Hepatocyte (in vitro differentiated cells): ENCODE measurements around the gene CTNNB1. TPM values are rescaled to one million over a fixed set of nuclear protein-coding genes. Genes with fewer than 3 reads are reported as not detected.

Experiments used
- DNase-seq: peaks from one replicate; pipeline ENCODE4 v3.0.0-alpha.2; 2016; ENCODE audit warnings: low spot score
- H2AFZ ChIP-seq: fragments of 200-600 bp; sonication (generic); 2 replicates; pipeline ENCODE4 v1.6.0; 2016; ENCODE audit warnings: antibody characterized with exemption, mild to moderate bottlenecking
- H3K27ac ChIP-seq: fragments of 200-600 bp; sonication (generic); 2 replicates; pipeline ENCODE4 v1.5.1; 2016; ENCODE audit warnings: mild to moderate bottlenecking
- H3K27me3 ChIP-seq: fragments of 200-600 bp; sonication (generic); 2 replicates; pipeline ENCODE4 v1.6.1; 2016
- H3K36me3 ChIP-seq: fragments of 200-600 bp; sonication (generic); replicated peaks from 2 replicates; pipeline ENCODE4 v1.5.1; 2016; ENCODE audit warnings: low read depth; ENCODE audit not compliant: insufficient read depth
- H3K4me1 ChIP-seq: fragments of 200-600 bp; sonication (generic); 2 replicates; pipeline ENCODE4 v1.5.1; 2016; ENCODE audit warnings: mild to moderate bottlenecking, moderate library complexity; ENCODE audit not compliant: insufficient read depth
- H3K4me2 ChIP-seq: fragments of 200-600 bp; sonication (generic); 2 replicates; pipeline ENCODE4 v1.6.0; 2016
- H3K4me3 ChIP-seq: fragments of 200-600 bp; sonication (generic); 2 replicates; pipeline ENCODE4 v1.5.1; 2016; ENCODE audit warnings: mild to moderate bottlenecking
- H3K79me2 ChIP-seq: fragments of 200-600 bp; sonication (generic); 2 replicates; pipeline ENCODE4 v1.6.0; 2017; ENCODE audit warnings: mild to moderate bottlenecking
- H3K9me2 ChIP-seq: fragments of 200-600 bp; sonication (generic); replicated peaks from 2 replicates; pipeline ENCODE4 v1.6.0; 2017; ENCODE audit warnings: mild to moderate bottlenecking; ENCODE audit not compliant: insufficient read depth
- H3K9me3 ChIP-seq: fragments of 200-600 bp; sonication (generic); 2 replicates; pipeline ENCODE4 v1.5.1; 2016; ENCODE audit warnings: low read depth, mild to moderate bottlenecking
- H4K20me1 ChIP-seq: fragments of 200-600 bp; sonication (generic); 2 replicates; pipeline ENCODE4 v1.6.0; 2016; ENCODE audit warnings: mild to moderate bottlenecking; ENCODE audit not compliant: insufficient read depth, poor library complexity, severe bottlenecking
- EZH2 ChIP-seq: fragments of 200-600 bp; sonication (generic); IDR thresholded peaks from 2 replicates; pipeline ENCODE4 v1.6.1; 2016; ENCODE audit warnings: antibody characterized with exemption, mild to moderate bottlenecking, borderline replicate concordance
- EZH2phosphoT487 ChIP-seq: fragments of 200-600 bp; sonication (generic); IDR thresholded peaks from one replicate; pipeline ENCODE4 v1.6.1; 2018; ENCODE audit warnings: antibody characterized with exemption, mild to moderate bottlenecking, low read depth, moderate library complexity; ENCODE audit not compliant: unreplicated experiment, severe bottlenecking
- WGBS: methylation state at CpG from one replicate; pipeline ENCODE4 v1.1.6; 2016; ENCODE audit warnings: low lambda C conversion rate; ENCODE audit errors: missing lambda C conversion rate; 5-methylcytosine and 5-hydroxymethylcytosine counted together
- polyA plus RNA-seq: library from polyadenylated mRNA; unstranded; fragments of >200 nt; fragmentation: Nextera tagmentation; extraction: Ambion mirVana; gene quantifications from 2 replicates; pipeline ENCODE4 v1.2.1, GENCODE V29; 2016
- small RNA-seq: library from RNA; depleted of rRNA; stranded (forward); fragments of <200 nt; gene quantifications from one replicate; pipeline ENCODE3, GENCODE V24; 2014
- total RNA-seq: library from RNA; depleted of rRNA; stranded (reverse); fragments of >200 nt; gene quantifications from 2 replicates; pipeline ENCODE4 v1.2.3, GENCODE V29; 2014
- TF ChIP-seq, protein P1 (sequence below): fragments of 200-600 bp; sonication (generic); IDR thresholded peaks from 2 replicates; pipeline ENCODE4 v1.5.1; 2016; ENCODE audit warnings: antibody characterized with exemption, mild to moderate bottlenecking; ENCODE audit not compliant: poor library complexity

CTNNB1 gene
- total and polyA plus RNA-seq, 2 experiments from 2014 or later, result 137 to 663 TPM

DNA sequence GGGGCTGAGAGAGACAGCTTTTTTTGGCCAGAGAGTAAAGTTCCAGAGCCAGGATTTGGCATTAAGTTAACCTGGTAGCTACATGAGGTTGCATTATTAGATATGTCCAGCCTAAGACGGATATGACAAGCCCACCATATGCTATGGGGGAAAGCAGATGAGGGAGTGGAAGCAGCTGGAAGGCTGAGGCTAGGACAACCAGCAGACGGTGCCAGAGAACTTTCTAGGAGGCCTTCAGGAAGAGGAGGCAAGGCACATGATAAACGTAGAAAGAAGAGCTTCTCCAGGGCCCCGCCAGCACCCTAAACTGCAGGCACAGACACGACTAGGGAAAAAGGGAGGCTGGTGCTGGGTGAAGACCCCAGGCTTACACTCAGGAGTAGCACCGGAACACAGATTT lies 87.0 kb downstream of the CTNNB1 start:
- Histone ChIP-seq H3K79me2 (no peaks in the 10 kb centered on the region), H3K4me1 (no peaks in the 10 kb centered on the region), H3K9me3 (no peaks in the 10 kb centered on the region), H3K27ac (no peak overlapping the region), H3K27me3 (no peaks in the 10 kb centered on the region), H3K36me3 (no peaks in the 10 kb centered on the region), H3K4me3 (no peak overlapping the region), H3K9me2 (no peaks in the 10 kb centered on the region), H4K20me1 (no peaks in the 10 kb centered on the region), H2AFZ (no peak overlapping the region), H3K4me2 (no peak overlapping the region)
- DNase-seq, result no peak
- no peak for TF ChIP-seq EZH2
- TF ChIP-seq, protein P1, sequence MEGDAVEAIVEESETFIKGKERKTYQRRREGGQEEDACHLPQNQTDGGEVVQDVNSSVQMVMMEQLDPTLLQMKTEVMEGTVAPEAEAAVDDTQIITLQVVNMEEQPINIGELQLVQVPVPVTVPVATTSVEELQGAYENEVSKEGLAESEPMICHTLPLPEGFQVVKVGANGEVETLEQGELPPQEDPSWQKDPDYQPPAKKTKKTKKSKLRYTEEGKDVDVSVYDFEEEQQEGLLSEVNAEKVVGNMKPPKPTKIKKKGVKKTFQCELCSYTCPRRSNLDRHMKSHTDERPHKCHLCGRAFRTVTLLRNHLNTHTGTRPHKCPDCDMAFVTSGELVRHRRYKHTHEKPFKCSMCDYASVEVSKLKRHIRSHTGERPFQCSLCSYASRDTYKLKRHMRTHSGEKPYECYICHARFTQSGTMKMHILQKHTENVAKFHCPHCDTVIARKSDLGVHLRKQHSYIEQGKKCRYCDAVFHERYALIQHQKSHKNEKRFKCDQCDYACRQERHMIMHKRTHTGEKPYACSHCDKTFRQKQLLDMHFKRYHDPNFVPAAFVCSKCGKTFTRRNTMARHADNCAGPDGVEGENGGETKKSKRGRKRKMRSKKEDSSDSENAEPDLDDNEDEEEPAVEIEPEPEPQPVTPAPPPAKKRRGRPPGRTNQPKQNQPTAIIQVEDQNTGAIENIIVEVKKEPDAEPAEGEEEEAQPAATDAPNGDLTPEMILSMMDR, result no peak
- no peak for TF ChIP-seq EZH2phosphoT487
- WGBS, result 69% methylated on average over 6 of the region's 6 CpGs

DNA sequence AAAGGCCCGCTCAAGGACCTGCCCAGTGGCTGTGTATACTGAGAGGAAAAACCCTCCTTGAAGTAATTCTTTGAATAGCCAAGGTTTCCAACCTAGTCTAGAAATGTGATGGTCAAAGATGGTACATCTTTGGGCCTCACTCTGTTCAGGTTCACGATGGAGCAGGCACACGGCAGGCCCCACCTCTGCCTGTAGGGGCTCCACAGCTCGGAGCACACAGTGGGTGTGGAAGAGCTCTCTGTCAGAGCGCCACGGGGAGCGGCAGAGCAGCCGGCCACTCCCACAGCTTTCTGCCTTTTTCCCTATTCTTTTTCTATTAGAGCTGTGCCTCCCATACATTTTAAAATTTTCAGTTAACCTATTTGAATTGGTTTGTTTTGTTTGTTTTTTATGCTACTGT lies 89.5 kb downstream of the CTNNB1 start:
- H3K9me2 ChIP-seq, result no peaks in the 10 kb centered on the region
- H3K27ac ChIP-seq, result no peak overlapping the region
- H3K79me2 ChIP-seq, result no peaks in the 10 kb centered on the region
- DNase-seq, result no peak
- H3K4me3 ChIP-seq, result no peak overlapping the region
- TF ChIP-seq EZH2, result no peak
- TF ChIP-seq, protein P1, result no peak
- TF ChIP-seq EZH2phosphoT487, result no peak
- H3K4me2 ChIP-seq, result no peak overlapping the region
- no peak overlapping the region for H2AFZ ChIP-seq
- no peaks in the 10 kb centered on the region for H3K9me3 ChIP-seq
- H3K27me3 ChIP-seq, result no peaks in the 10 kb centered on the region
- no peaks in the 10 kb centered on the region for H4K20me1 ChIP-seq
- no peaks in the 10 kb centered on the region for H3K4me1 ChIP-seq
- 94% methylated on average over 8 of the region's 8 CpGs for WGBS
- H3K36me3 ChIP-seq, result no peaks in the 10 kb centered on the region

Small RNA genes lying within 50 kb of the gene (small RNA-seq; reads per million reads assigned to genes)
- gene MRPS31P1, result not detected
